Adipose tissue (tissue), 3 donors: ENCODE data around the gene GOLT1A. TPM values are rescaled to one million over a fixed set of nuclear protein-coding genes. Genes with fewer than 3 reads are reported as not detected.

Experiments
- H3K27ac ChIP-seq: one replicate; pipeline ENCODE4 v1.5.1; 2013; ENCODE audit warnings: low read depth, low read length
- WGBS, 3 donors: extraction: QIAGEN DNeasy Blood & Tissue Kit; methylation state at CpG; one replicate each; pipeline ENCODE4 v1.1.7; 2013; 5-methylcytosine and 5-hydroxymethylcytosine counted together
- polyA plus RNA-seq, 3 donors: library from polyadenylated mRNA; stranded (reverse); fragments of 200-250 nt; gene quantifications; one replicate each; pipeline ENCODE4 v1.2.3, GENCODE V29; 2013
- donor health status: healthy with polysubstance abuse.
- donor health status: Bipolar disorder and iron deficiency.
- donor health status: healthy.

GOLT1A gene
- polyA plus RNA-seq, 3 donors: 0.94 to 21.0 TPM; not detected in 1

DNA sequence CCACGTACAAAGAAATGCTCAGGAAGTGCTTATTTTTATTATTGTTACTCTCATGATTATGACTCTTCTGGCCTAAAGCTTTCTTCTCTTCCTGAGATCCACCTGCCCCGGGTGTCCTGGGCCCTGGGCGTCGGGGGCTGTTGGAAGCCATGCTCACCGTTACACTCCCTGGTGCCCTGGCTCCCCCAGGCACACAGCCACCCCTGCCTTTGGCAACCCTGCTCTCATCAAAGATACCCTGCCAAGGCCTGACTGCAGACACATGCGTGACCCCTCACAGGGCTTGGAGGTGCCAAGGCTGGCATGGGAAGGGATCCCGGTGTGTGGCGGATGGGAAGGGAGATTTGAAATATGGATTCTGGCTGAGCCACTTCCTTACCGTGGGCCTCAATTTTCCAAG lies 14.2 kb downstream of the GOLT1A start:
- no peak overlapping the region for H3K27ac ChIP-seq
- WGBS, 3 donors: 80 to 84% (median 82%) methylated on average over 9 of the region's 9 CpGs

DNA sequence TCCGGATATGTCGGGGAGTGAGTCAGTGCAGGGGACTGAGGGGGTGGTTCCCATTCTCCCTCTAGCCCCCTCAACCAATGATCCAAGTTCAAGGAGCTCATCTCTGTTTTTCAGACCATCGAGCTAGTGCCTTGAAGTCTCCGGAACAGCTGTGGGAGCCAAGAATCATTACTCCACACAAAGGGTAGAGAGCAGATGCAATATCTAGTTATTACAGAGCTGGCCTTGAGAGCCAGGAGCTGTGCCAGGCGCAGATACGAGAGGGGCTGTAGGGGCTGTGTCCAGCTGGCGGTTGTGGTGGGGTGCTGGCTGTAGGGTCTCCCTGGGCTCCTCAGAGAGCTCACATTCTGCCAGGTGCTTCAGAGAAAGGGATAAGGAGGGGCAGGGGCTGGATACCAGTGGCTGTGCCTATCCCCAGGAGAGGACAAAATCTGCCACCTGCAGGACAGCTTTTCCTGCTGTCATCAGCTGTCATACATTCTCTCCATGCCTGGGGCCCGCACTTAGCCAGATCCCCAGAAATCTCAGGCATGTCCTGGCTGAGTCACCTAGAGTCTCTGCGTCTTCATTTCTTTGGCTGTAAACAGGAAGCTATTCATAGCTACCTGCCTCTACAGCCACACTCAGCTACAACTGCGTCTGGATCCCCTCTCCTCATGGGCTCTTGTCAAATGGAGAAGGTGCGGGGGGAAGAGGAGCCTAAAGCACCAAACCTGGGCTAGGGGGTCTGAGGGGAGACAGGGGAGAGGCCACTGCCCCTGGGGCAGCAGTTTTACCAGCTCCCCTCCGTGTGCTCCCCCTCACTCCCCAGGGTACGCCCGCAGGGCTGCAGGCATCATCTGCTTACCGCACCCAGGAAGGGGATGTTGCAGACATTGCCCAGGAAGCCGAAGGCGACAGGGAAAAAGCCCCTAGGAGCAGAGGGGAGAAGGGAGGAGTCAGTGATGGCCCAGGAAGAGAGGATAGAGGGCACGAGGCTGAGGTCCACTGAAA lies 15.1 kb downstream of the GOLT1A start:
- whole genome bisulfite sequencing, 3 donors: 51 to 61% (median 60%) methylated on average over 18 of the region's 18 CpGs
- H3K27ac ChIP-seq: no peak overlapping the region

DNA sequence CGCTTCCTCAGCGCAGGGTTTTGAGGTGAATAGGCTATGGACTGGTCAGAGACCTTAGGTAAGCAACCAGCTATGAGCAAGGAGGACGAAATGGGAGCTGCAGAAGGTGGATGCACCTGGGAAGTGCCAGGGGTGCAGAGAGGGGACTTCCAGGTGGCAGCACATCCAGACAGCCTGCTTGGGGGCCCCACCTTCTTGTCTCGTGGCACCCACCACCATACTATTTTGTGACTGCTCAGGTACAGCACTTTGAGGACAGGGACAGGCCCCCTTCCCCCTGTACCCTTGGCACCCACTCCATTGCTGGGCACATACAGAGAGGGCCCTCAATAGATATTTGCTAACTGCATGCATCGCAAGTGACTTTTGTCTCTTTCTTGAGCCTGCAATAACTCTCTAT lies 16.7 kb downstream of the GOLT1A start:
- WGBS, 3 donors: 83 to 90% (median 88%) methylated on average over 5 of the region's 5 CpGs
- no peak overlapping the region for H3K27ac ChIP-seq

DNA sequence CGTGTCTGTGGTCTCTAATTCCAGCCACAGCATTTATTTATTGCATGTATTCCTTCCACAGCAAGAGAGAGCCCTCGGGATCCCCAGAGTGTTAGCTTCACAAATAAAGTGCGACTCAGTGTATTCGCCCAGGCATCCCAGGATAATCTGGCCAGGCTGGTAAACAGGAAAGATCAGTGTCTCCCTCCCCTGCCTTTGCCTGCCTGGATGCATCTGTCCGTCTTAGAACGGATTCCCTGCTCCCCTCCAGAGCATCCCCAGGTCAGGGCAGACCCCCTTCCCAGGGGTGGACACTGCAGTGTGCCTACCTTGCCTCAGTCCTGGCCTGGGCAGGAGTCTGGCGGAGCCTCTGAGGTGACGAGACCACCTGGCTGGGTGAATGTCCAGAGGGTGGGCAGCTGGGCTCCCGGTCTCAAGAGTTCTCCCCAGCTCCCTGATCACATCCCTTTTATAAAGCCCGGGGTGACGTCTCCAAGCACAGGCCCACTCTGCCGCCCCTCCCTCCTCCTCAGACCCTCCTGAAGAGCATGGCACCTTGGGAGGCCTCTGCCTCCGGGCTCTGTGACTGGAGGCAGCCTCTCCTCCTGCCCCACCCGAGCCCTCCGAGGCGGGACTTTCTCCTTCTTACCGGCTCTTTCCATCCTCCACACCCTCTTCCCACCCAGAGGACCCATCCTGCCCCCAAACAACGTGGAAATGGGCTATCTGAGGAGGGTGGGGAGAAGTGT lies 17.6 kb downstream of the GOLT1A start, which contains the start of gene KISS1:
Gene KISS1 (minus strand): TSS at position 424 of the 728 bp plus-strand sequence. CDS start 3,615 bp downstream, outside the sequence.
- no peak within 1 kb of the TSS for H3K27ac ChIP-seq
- 55 to 64% (median 64%) methylated on average over 18 of the region's 18 CpGs for WGBS, 3 donors

DNA sequence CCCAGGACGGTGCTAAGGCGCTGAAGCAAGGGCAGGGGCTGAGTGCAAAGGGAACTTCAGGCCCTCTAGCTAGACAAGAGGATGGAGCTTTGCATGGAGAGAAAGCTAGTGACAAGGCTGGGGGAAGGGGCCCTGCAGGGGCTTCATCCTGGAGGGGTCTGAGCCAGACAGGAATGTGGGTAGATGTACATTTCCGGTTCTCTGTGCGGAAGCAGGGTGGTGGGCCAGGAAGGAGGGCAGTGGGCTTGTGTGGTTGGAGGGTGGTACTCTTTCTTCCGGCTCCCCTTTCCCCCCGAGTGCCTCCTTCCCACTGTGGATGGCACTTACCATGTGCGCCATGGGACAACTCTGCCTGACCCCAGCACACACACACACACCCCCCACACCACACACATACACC lies 19.0 kb downstream of the GOLT1A start:
- WGBS, 3 donors: 49 to 75% (median 65%) methylated on average over 6 to 7 of the region's 7 CpGs
- no peak overlapping the region for H3K27ac ChIP-seq

GRCh38 chr1:204194080-204194479 lies 19.7 kb downstream of the GOLT1A start:
- WGBS, 3 donors: 40 to 89% (median 78%) methylated on average over 2 of the region's 2 CpGs
- H3K27ac ChIP-seq: no peak overlapping the region

DNA sequence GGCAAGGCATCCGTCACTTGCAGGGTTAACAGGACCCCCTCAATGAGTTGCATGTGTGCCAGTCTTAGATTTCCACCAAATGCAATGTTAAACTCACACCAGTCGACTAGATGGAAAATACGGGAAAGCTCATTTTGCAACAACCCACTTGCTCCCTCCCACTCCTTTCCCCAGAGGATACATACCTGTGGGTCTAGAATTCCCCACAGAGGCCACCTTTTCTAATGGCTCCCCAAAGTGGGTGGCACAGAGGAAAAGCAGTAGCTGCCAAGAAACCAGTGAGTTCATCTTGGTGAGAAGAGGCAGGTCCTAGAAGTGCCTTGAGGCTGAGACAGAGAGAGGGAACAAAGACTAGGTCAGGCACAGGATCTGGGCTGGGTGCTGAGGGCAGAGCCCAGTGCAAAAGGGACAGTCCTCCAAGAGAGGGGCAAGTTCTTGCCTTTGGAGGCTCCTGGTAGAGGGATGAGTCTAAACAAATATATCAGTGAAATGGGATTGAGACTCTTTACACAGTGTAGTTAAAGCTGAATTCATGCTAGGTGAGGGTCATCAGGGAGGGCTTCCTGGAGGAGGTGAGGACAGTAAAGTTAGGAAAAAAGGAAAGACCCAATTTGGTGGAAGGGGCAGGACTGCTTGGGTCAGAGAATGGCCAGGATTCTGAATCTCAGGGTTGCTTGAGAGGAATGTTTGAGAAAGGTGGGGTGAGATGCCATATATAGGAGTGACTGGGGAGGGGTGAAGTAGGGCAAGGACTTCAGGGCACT lies 21.0 kb downstream of the GOLT1A start:
- 77 to 84% (median 82%) methylated on average over 3 of the region's 3 CpGs for WGBS, 3 donors
- no peak overlapping the region for H3K27ac ChIP-seq

GRCh38 chr1:204192046-204192445 lies 21.7 kb downstream of the GOLT1A start:
- WGBS, 3 donors: 85 to 94% (median 93%) methylated on average over 2 of the region's 2 CpGs
- H3K27ac ChIP-seq: no peak overlapping the region

DNA sequence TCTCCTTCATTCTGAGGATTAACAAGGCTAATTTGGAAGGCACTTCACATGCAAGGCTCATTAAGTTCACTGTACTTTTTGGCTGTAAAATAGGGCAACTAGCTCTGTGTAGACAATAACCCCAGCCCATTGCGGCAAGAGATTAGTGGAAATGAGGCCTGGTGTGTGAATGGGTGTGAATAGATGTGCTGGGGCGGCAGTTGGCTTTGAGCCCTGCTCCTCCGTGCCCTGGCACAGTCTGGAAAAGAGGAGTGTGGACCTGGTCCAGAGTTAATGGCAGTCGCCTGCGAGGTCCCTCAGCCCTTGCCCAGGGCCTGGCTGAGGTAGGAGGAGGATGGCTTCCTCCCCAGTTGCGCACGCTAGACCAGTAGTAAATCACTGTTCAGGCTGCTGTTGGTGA lies 22.3 kb downstream of the GOLT1A start:
- WGBS, 3 donors: 82 to 90% (median 85%) methylated on average over 7 of the region's 7 CpGs
- no peak overlapping the region for H3K27ac ChIP-seq

- WGBS, 3 donors: 14 to 16% (median 15%) methylated on average over 36 to 44 of the region's 44 CpGs
- no peak overlapping the region for H3K27ac ChIP-seq
These were observed 23.3 kb downstream of the GOLT1A start for GRCh38 chr1:204190212-204191211.

GRCh38 chr1:204188959-204189639 lies 24.7 kb downstream of the GOLT1A start:
- H3K27ac ChIP-seq: no peak overlapping the region
- 73 to 84% (median 73%) methylated on average over 11 of the region's 11 CpGs for WGBS, 3 donors

DNA sequence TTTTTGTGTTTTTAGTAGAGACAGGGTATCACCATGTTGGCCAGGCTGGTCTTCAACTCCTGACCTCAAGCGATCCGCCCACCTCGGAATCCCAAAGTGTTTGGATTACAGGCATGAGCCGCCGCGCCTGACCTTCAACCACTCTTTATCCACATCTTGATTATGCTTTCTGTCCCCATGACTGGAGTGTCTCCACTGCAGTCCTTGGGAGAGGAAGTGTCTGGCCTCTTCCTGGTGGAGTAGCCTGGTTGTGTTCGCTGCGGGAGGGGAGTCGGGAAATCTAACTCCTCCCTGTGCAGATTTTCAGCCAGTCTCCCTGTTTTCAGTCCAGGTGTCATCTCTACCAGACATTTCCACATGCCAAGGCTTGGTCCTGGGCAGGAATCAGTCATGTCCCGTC lies 27.2 kb downstream of the GOLT1A start:
- no peak overlapping the region for H3K27ac ChIP-seq
- 64 to 80% (median 80%) methylated on average over 10 of the region's 10 CpGs for WGBS, 3 donors

DNA sequence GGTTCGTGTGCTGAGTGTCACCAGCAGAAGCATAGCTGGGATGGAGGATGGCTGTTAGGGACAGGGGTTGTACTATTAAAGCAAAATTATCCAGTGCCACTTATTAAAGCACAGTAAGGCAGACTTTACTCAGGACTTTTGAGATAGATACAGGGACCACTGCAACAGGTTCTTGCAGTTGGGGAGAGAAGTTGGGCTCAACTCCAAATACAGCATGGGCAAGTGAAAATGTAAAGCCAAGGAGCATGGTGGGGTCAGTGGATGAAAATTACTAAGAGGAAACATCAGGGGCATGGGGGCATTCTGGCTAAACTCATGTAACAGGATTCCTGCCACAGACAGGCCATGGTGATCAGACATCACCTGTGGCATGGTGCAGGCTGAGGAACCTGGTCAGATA lies 32.7 kb downstream of the GOLT1A start:
- WGBS, 3 donors: 54 to 82% (median 63%) methylated on average over 1 of the region's 1 CpG
- no peak overlapping the region for H3K27ac ChIP-seq

GRCh38 chr1:204180133-204180532 lies 33.7 kb downstream of the GOLT1A start:
- WGBS, 3 donors: 70 to 84% (median 83%) methylated on average over 6 of the region's 6 CpGs
- no peak overlapping the region for H3K27ac ChIP-seq

DNA sequence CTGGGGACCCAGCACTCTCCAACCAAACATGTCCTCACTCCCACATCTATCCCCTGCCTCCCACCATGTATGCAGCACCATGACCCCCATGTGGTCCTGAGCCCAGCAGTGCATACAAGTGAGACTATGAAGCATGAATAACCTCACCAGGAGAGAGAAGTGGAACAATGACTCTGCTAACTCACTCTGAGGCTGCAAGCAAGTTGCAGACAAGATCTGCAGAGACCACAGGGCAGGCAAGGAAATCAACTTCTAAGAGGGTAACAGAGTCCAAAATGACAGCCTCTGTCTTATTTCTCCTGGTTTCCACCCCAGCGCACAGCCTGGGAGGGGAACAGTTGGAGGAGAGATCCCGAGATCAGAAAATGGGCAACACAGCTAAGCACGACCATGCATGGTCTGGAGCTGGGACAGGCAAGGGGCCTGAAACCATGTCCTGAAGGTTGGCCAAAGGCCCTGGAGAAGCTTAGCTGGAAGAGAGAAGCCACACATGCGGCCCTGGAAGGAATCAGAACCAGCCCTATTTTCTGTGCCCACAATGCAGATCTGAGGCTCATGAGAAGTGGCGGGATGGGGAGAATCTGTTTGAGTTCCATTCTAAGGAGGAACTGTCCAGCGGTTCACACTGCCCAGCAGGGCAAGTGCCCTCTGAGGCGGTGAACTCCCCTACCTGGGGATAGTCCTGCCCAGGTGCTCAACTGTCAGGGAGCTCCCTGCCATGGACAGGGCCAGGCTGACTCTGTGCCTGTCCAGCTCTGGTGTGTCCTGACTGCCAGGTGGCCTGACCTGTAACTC lies 35.1 kb downstream of the GOLT1A start:
- WGBS, 3 donors: 81 to 89% (median 86%) methylated on average over 7 of the region's 7 CpGs
- H3K27ac ChIP-seq: no peak overlapping the region

DNA sequence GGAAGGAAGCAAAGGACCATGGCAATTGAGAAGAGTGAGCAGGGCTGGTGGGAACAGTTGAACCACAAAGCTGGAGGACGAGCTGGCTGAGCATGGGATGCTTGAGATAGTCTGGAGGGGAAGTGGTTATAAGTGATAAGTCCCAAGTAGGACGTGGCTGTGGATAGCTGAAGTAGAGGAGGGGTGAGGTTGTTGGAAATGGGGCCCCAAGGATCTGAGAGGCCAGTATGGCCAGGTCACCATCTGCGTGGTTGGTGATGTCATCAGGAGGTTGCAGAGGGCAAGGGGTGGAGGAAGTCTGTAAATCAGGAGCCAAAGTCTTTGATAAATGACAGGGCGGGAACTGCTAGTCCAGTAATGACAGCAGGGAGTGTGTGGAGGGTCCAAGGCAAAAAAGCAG lies 36.7 kb downstream of the GOLT1A start:
- H3K27ac ChIP-seq: no peak overlapping the region
- 37 to 64% (median 41%) methylated on average over 4 of the region's 4 CpGs for WGBS, 3 donors
